Kidney epithelial cell (primary cell): Measurements from ENCODE around the gene SLFN14. TPM values are rescaled to one million over a fixed set of nuclear protein-coding genes. Genes with fewer than 3 reads are reported as not detected.
"Not testable (repeated sequence)": the region's sequence is repeated elsewhere in the genome, so short reads cannot be mapped to it uniquely, and the experiment has no call there.

Experiments used
- DNase-seq: peaks from one replicate; pipeline ENCODE4 v3.0.0-alpha.2; 2010; ENCODE audit warnings: low read depth
- H3K27me3 ChIP-seq: 2 replicates; pipeline ENCODE4 v1.6.0; 2011; ENCODE audit warnings: low read length; ENCODE audit not compliant: control insufficient read depth, insufficient read depth
- H3K36me3 ChIP-seq: 2 replicates; pipeline ENCODE4 v1.5.1; 2011; ENCODE audit warnings: low read length; ENCODE audit not compliant: control insufficient read depth, insufficient read depth
- H3K4me3 ChIP-seq: 2 replicates; pipeline ENCODE4 v1.5.1; 2011; ENCODE audit warnings: low read depth, mild to moderate bottlenecking, control low read depth, low read length
- CTCF ChIP-seq: IDR thresholded peaks from 2 replicates; pipeline ENCODE4 v1.5.1; 2011; ENCODE audit warnings: mild to moderate bottlenecking, moderate library complexity, low read length, control low read depth, inconsistent platforms; ENCODE audit not compliant: insufficient read depth, poor library complexity, severe bottlenecking
- total RNA-seq: library from RNA; depleted of rRNA; stranded (reverse); fragments of >200 nt; gene quantifications from 2 replicates; pipeline ENCODE4 v1.2.3, GENCODE V29; 2015

Gene SLFN14
- total RNA-seq, 1 donor from 2014 or later, result not detected

DNA sequence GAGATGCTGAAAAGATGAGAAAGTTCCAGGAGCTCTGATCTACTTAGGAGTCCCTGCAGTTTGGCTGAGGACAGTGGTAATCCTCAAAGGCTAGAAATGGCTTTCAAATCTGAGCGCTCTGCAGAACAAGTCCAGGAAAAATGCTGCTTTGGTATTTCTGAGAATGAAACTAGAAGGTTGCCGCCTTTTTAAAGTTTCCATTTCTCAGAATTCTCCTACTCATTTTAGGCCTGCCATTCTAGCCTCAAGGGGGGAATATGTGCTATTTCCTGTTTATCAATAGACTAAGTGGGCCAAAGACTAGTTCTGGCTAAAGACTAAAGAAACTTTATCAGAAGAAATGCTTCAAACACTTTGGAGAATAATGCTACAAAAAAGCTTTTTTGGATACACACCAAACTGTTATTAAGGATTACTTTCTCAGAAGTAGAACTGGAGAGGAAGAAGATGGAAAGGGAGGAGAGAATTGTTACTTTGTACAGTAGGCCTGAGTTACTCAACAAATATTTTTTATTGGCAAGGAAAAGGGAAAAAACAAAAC is 22.9 kb downstream of the SLFN14 start, which contains the start of gene SLFN12L:
TSS of gene SLFN12L (minus strand) at position 78 of the 541 bp plus-strand sequence. CDS start 15,314 bp downstream, outside the sequence.
- Histone ChIP-seq H3K27me3 (no peaks in the 10 kb centered on the region), H3K36me3 (no peaks in the 10 kb centered on the region), H3K4me3 (no peak within 1 kb of the TSS)
- no peak for DNase-seq
- TF ChIP-seq CTCF, result no peak

- no peaks in the 10 kb centered on the region for H3K36me3 ChIP-seq
- DNase-seq, result no peak
- no peaks in the 10 kb centered on the region for H3K27me3 ChIP-seq
- H3K4me3 ChIP-seq, result no peak overlapping the region
- TF ChIP-seq CTCF, result no peak
These were observed 23.9 kb downstream of the SLFN14 start for GRCh38 chr17:35536664-35537171.

GRCh38 chr17:35535406-35535805 is 25.2 kb downstream of the SLFN14 start:
- not testable (repeated sequence) for DNase-seq, H3K27me3 ChIP-seq, H3K4me3 ChIP-seq, H3K36me3 ChIP-seq

DNA sequence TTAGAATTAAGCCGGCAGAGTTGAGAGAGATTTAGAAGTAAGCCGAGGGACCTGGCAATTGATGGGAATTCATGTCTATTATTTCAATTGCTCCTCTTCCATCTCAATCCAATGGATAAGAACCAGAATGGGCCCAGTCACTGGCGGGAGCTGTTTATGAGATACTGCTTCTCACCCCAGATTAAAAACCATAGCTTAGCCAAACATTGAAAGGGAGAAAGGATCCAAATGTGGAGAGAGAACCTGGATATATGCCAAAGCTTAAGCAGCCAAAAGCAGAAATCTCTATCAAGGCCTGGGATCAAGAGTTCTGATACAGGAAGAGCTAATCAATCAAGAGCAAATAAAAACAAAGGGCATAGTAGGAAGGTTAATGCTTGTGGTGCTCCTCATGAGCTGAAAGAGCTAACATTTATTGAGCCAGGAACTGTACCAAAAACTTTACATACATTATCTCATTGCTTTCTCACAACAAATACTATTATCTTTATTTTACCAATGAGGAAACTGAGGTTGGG is 26.0 kb downstream of the SLFN14 start:
- no peak for TF ChIP-seq CTCF
- no peaks in the 10 kb centered on the region for H3K36me3 ChIP-seq
- H3K27me3 ChIP-seq, result no peaks in the 10 kb centered on the region
- H3K4me3 ChIP-seq, result no peak overlapping the region
- no peak for DNase-seq

- DNase-seq, result no peak
- no peak for TF ChIP-seq CTCF
- Histone ChIP-seq H3K27me3 (no peaks in the 10 kb centered on the region), H3K36me3 (no peaks in the 10 kb centered on the region), H3K4me3 (no peak overlapping the region)
These were observed 29.5 kb downstream of the SLFN14 start for GRCh38 chr17:35531160-35531559.

GRCh38 chr17:35529866-35530265 is 30.8 kb downstream of the SLFN14 start:
- Histone ChIP-seq H3K36me3 (no peaks in the 10 kb centered on the region), H3K27me3 (no peaks in the 10 kb centered on the region), H3K4me3 (no peak overlapping the region)
- DNase-seq, result no peak
- TF ChIP-seq CTCF, result no peak

GRCh38 chr17:35529326-35529725 is 31.3 kb downstream of the SLFN14 start:
- H3K4me3 ChIP-seq, DNase-seq, H3K27me3 ChIP-seq, H3K36me3 ChIP-seq: not testable (repeated sequence)
